HEK293T (cell line): ENCODE data around the gene DOCK7.

Experiments
- ARNT ChIP-seq: fragments of 450-650 bp; IDR thresholded peaks from 2 replicates; pipeline ENCODE4 v1.6.1; 2017; ENCODE audit warnings: mild to moderate bottlenecking
- BHLHE40 ChIP-seq: fragments of 450-650 bp; IDR thresholded peaks from 2 replicates; pipeline ENCODE4 v1.6.1; 2016; ENCODE audit warnings: mild to moderate bottlenecking, moderate library complexity, borderline replicate concordance
- CTBP1 ChIP-seq: fragments of 450-650 bp; IDR thresholded peaks from 2 replicates; pipeline ENCODE4 v1.6.1; 2016; ENCODE audit warnings: borderline replicate concordance
- FOXA1 ChIP-seq: fragments of 450-650 bp; IDR thresholded peaks from 2 replicates; pipeline ENCODE4 v1.6.1; 2016; ENCODE audit warnings: mild to moderate bottlenecking
- FOXK2 ChIP-seq: fragments of 450-650 bp; IDR thresholded peaks from 2 replicates; pipeline ENCODE4 v1.6.1; 2016; ENCODE audit warnings: mild to moderate bottlenecking
- FOXM1 ChIP-seq: fragments of 450-650 bp; IDR thresholded peaks from 2 replicates; pipeline ENCODE4 v1.6.1; 2017; ENCODE audit warnings: mild to moderate bottlenecking, borderline replicate concordance
- HDGF ChIP-seq: fragments of 450-650 bp; IDR thresholded peaks from 2 replicates; pipeline ENCODE4 v1.6.1; 2017; ENCODE audit warnings: antibody characterized with exemption, borderline replicate concordance
- SP1 ChIP-seq: fragments of 450-650 bp; IDR thresholded peaks from 2 replicates; pipeline ENCODE4 v1.6.1; 2017
- ZNF384 ChIP-seq: fragments of 450-650 bp; IDR thresholded peaks from 2 replicates; pipeline ENCODE4 v1.6.1; 2016
- TF ChIP-seq, protein P1 (sequence below): fragments of 450-650 bp; IDR thresholded peaks from 2 replicates; pipeline ENCODE4 v1.6.1; 2016

DNA sequence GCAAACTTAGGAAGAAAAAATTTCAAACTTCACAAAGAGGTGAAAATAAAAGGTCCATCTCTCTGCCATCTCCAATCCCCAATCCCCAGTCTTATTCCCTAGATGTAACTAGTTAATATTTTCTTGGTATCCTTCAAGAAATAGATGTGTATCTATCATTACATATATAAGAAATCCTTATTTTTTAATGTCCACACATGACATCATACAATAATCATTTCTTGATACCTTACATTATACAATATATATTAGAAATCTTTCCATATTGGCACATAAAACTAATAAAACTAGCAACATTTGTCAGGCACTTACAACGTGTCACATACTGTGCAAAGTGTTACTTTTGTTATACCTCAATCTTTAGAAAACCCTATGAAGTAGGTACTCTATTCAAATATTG lies 16.2 kb downstream of the DOCK7 start:
- TF ChIP-seq SP1 (no peak), ARNT (no peak), ZNF384 (no peak), CTBP1 (no peak), FOXK2 (no peak), BHLHE40 (no peak), FOXM1 (no peak), HDGF (no peak), FOXA1 (no peak)
- TF ChIP-seq, protein P1, sequence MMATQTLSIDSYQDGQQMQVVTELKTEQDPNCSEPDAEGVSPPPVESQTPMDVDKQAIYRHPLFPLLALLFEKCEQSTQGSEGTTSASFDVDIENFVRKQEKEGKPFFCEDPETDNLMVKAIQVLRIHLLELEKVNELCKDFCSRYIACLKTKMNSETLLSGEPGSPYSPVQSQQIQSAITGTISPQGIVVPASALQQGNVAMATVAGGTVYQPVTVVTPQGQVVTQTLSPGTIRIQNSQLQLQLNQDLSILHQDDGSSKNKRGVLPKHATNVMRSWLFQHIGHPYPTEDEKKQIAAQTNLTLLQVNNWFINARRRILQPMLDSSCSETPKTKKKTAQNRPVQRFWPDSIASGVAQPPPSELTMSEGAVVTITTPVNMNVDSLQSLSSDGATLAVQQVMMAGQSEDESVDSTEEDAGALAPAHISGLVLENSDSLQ, result no peak
